NCI-H526 treated with DMSO at 0.1 percent for 48 hours (cell line): ENCODE data around the gene CYB5A.

ENCODE experiments used
- DNase-seq: peaks from one replicate; lab custom pipeline; 2025; lab: John Stamatoyannopoulos, UW

Gene CYB5A

GRCh38 chr18:74277296-74277695 is 14.5 kb downstream of the CYB5A start:
- DNase-seq, result no peak

DNA sequence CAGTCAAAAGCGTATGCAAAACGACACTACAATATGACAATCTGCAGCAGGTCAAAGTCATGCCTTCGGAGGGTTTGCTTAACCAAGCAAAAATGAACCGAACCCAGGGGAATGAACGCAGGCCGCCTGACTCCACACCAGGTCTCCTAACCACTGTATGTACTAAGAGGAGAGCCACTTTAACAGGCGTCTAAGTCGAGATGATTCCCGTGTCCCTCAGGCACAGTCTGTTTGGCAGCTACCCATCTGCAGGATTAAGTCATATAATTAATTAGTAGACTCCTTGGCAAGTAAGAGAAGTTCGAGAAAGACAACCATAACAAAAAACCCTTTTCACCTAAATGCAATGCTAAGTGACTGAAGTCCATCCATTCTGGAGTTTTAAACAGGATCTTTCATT is 15.2 kb downstream of the CYB5A start:
- DNase-seq, result no peak

DNA sequence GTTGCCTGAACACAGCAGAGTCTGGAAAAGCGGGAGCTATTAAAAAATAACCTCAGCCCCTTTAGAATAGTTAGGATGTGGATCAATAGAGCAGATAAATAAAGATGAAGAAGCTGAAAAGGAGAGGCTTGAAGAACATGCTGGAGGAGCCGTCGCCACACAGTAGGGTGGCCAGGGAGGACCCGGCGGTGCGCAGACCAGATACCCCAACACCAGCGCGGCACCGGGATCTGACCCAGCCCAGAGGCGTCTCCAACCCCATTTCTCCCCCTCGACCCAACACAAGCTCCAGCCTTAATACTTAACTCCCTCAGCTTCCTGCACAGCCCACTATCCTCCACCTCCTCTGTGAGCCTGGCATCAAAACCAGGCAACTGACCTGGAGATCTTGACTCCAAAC is 16.0 kb downstream of the CYB5A start:
- DNase-seq, result no peak

- DNase-seq, result no peak
Measured at GRCh38 chr18:74274700-74275099, 17.1 kb downstream of the CYB5A start.

- no peak for DNase-seq
Measured at GRCh38 chr18:74273394-74273793, 18.4 kb downstream of the CYB5A start.

- no peak for DNase-seq
Measured at GRCh38 chr18:74271635-74272034, 20.1 kb downstream of the CYB5A start.

DNA sequence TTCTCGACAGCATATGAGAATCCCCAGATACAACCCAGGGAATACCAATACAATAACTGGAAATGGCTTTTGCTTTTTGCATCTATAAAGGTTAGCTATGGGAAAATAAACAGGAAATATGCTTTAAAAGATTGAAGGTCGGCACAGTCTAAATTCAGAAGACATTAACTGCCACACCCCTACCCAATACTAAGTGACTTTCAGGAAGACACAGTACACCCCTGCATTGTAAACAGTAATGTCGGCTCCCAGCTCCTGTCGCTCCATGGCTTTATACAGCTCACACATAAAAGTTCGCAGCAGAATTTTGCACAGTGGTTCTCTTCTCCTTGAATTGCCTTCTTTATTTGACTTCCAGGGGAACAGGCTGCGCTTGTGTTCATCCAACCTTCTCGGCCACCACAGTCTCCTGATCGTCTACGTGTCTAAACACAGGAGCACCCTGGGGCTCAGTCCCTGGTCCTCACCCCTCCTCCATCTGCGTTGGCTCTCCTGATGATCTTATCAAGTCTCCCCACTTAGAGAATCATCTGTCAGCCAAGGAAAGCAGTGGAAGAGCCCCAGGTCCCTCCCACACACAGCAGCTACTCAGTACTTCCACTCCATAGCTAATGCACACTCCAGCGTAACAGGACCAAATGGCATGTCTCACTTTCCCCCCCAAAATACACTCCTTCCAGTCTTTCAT is 22.7 kb downstream of the CYB5A start:
- no peak for DNase-seq

DNA sequence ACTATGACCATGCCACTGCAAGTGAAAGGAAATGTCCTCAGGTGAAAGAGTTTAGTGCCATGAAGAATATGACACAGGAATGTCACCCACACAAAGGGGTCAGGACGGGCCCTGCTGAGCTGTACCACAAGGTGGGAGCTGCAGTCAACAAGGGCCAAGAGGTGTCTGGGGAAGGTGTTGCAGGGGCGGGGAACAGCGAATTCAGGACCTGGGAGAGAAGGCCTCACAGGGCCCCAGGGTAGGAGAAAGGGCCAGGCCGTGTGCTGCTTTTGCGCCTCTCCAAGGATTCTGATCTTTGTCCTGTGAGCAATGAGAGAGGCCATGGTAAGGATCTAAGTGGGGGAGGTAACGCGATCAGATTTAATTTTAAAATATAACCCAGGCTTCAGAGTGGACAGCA is 23.6 kb downstream of the CYB5A start:
- no peak for DNase-seq

DNA sequence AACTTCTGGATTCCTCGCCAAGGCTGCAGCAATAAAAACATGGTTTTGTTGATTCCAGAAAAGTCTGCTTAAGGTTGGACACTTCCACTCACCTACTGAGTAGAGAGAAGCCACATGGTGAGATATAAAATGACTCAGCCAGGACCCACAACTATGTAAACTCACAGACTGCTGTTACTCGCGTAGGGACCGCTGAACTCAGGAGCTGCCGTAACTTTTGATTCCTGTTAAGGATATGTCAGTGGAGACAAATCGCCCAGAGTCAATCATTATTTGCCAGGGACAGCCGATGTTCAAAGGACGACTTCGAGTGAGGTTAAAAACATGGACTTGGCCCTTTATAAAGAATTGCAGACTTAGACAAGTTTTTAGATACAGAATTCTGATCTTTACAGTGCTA is 25.6 kb downstream of the CYB5A start:
- no peak for DNase-seq

GRCh38 chr18:74265546-74266098 is 26.1 kb downstream of the CYB5A start:
- no peak for DNase-seq

GRCh38 chr18:74264303-74265020 is 27.3 kb downstream of the CYB5A start:
- no peak for DNase-seq

DNA sequence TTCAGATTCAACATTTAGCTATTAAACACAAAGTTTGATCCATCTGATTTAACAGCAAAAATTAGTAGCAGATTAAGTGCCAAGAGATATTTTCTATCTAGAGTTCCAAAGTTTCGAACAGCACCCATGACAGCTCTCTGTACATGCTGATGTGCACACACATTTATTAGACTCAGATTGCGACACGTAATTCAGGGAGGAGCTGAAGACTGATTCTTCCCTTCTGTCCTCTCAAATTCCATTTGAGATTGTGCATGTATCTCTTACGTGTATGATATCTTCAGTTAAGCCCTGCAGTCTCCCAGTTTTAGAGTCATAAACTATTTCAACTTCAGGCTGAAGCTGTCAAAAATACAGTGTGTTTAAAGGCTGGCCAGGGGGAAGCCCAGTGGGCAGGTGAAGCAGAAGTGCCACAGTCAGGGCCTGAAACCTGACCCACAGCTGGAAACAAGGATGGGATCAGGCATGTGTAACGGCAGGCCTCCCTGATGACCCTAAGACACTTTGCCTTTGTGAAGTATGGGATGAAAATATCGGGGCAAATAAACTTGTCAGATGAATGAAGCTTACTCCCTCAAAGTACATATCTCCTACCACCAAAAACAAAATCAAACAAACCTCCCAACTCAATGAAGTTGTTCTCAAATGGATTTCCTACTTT is 30.6 kb downstream of the CYB5A start:
- DNase-seq, result no peak

DNA sequence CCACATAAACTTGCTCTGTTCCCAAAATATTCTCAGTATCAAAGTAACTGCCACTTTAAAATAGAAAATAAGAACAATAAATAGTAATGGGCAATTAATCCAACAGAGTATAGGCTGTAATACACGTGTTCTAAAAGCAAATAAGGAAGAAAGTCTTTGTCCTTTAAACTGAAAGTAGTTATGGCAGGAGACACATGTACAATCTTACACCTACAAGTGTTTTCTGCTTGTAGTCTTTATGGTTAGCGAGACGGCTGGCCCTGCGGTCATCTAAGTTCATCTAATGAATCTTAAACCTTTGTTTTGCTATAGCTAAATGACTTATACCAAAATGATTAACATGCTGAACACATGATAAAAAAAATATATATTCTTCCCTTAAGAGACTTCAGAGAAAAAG is 32.4 kb downstream of the CYB5A start:
- no peak for DNase-seq

DNA sequence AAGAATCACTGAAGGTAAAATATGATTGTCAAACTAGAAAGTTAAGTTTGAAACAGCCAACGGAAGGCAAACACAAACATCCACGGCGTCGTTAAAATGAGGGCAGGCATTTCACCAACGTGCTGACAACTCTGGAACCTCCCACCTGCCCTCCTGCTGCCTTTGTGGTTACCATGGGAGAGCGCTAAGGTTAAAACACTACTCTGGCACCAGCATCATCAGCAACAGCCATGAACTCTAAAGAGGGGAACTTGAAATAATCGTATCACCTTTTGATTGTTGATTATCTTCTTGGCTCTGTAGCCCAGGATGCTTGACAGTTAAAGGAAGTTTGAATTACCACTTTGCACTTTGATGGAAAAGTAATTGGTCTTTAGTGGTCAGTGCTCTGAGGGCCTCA is 34.7 kb downstream of the CYB5A start:
- no peak for DNase-seq

- DNase-seq, result no peak
Measured at GRCh38 chr18:74256190-74256589, 35.6 kb downstream of the CYB5A start.

DNA sequence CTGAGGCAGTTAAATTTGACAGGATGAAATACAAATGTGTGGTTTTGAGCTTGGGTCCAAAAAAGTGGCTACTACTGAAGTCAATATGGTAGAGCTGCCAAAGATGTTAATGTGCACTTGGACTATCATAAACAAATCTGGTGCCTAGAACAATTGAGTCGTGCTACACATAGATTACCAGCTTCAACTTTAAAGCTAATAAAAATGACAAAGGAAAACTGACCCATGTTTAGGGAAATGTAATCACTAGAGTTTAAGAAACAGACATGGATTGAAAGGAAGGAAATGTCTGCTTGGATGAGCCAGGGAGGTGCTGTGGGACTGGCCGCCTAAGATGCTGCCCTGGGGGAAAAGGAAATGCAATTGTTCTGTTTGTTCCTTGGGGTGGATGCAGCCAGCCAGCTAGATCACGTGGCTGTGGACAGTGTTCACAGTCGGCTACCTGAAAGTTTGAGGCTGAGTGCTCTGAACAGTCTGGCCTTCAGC is 36.6 kb downstream of the CYB5A start:
- DNase-seq, result no peak

DNA sequence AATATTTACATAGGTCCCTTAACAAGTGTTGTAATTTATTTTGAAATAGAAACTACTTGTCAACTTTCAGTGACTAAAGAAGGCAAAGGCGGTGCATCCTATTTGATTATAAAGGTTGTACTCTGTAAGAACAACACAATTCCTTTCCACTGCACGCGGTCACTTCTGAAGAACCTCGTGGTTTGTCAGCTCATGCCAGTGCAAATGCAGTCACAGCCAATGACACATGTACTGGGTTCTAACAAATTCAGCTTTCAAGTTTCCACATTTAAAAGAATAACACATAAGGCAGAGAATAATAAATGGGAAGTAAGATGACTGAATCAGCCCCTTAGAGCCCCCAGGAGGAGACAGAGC is 39.7 kb downstream of the CYB5A start:
- no peak for DNase-seq

- DNase-seq, result no peak
Measured at GRCh38 chr18:74251297-74252038, 40.3 kb downstream of the CYB5A start.

DNA sequence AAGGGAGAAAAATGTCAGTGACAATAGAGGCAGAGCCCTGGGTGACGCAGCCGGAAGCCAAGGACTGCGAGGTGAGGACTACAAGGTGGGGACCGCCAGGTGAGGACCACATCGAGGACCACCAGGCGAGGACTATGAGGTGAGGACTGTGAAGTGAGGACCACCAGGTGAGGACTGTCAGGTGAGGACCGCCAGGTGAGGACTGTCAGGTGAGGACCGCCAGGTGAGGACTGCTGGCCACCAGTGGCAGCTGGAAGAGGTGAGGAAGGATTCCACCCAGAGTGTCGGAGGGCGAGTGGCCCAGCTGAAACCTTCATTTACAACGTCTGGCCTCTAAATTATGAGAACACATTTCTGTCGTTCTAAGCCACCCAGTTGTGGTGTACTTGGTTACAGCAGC is 41.6 kb downstream of the CYB5A start:
- no peak for DNase-seq

- no peak for DNase-seq
Measured at GRCh38 chr18:74249181-74249968, 42.4 kb downstream of the CYB5A start.

DNA sequence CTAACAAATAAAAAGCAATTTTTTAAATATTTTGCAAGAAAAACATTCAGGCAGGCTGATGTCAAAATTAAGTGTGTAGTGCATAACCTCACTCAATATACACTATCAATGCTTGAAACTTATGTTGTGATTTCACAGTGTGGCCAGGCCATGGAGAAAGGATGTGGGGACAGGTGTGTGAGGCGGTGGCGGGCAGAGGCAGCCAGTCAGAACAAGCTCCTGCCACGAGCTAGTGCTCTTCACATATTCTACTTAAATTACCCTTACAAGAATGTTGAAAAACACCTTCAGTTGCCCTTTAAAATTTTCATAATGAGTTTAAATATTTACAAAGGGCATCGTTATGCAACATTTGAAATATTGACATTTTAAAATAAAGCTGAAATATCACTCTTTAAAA is 43.2 kb downstream of the CYB5A start:
- DNase-seq, result no peak
